Panc1 (cell line): ENCODE results near the gene SNTB2. TPM values are rescaled to one million over a fixed set of nuclear protein-coding genes. Genes with fewer than 3 reads are reported as not detected.

Experiments
- ATAC-seq: fragments of 200-7000 bp; cut with Tn5 transposase; 2 replicates; pipeline ENCODE4 v1.9.1; 2020; ENCODE audit warnings: mild to moderate bottlenecking, moderate library complexity
- BruUV-seq: library from RNA; stranded (reverse); fragments of 400-500 nt; replicated peaks from 2 replicates; lab custom pipeline; 2021; lab: Mats Ljungman, UMichigan
- CTCF ChIA-PET: fragments of 300-600 bp; sonication (Branson Sonifier 250); formaldehyde crosslinking; loops from one replicate; lab custom pipeline; 2022; ENCODE audit warnings: antibody characterized with exemption; lab: Charles Lee
- POLR2A ChIA-PET: fragments of 300-600 bp; sonication (Branson Sonifier 250); formaldehyde crosslinking; loops from one replicate; lab custom pipeline; 2022; ENCODE audit warnings: antibody characterized with exemption; lab: Charles Lee
- DNase-seq: peaks from one replicate; pipeline ENCODE4 v3.0.0-alpha.2; 2010; ENCODE audit warnings: low read depth, low spot score
- H3K27ac ChIP-seq: 2 replicates; pipeline ENCODE4 v1.5.1; 2011; ENCODE audit warnings: mild to moderate bottlenecking, low read length, inconsistent platforms
- H3K27me3 ChIP-seq: fragments of 200-500 bp; sonication (Bioruptor generic); 2 replicates; pipeline ENCODE4 v1.6.0; 2014; ENCODE audit warnings: low read length, inconsistent platforms; ENCODE audit not compliant: control insufficient read depth, insufficient read depth
- H3K36me3 ChIP-seq: fragments of 200-500 bp; sonication (Bioruptor generic); 2 replicates; pipeline ENCODE4 v1.5.1; 2014; ENCODE audit warnings: inconsistent platforms, mild to moderate bottlenecking, low read length, moderate library complexity; ENCODE audit not compliant: control insufficient read depth, insufficient read depth
- H3K4me1 ChIP-seq: 2 replicates; pipeline ENCODE4 v1.5.1; 2011; ENCODE audit warnings: inconsistent platforms, mild to moderate bottlenecking, low read length, moderate library complexity; ENCODE audit not compliant: control insufficient read depth, insufficient read depth
- H3K4me3 ChIP-seq, 2 experiments: 2 replicates each; pipeline ENCODE4 v1.5.1; 2011 to 2012; ENCODE audit warnings: low read depth in 2 of 2, low read length in 2 of 2, mild to moderate bottlenecking in 2 of 2, inconsistent platforms in 1 of 2, moderate library complexity in 1 of 2
- H3K9me3 ChIP-seq: fragments of 200-500 bp; sonication (Bioruptor generic); 2 replicates; pipeline ENCODE4 v1.5.1; 2014; ENCODE audit warnings: low read depth, mild to moderate bottlenecking, inconsistent platforms, low read length, moderate library complexity; ENCODE audit not compliant: control insufficient read depth, insufficient read depth
- CTCF ChIP-seq: fragments of 450-650 bp; IDR thresholded peaks from 2 replicates; pipeline ENCODE4 v1.5.1; 2017; ENCODE audit warnings: mild to moderate bottlenecking
- POLR2AphosphoS5 ChIP-seq: IDR thresholded peaks from 2 replicates; pipeline ENCODE4 v1.6.1; 2012; ENCODE audit warnings: mild to moderate bottlenecking, low read depth, low read length, moderate library complexity
- REST ChIP-seq, 2 experiments: IDR thresholded peaks; 2 replicates each; pipeline ENCODE4 v1.6.1; 2011 to 2012; ENCODE audit warnings: low read depth in 2 of 2, control low read depth in 1 of 2, low read length in 1 of 2, mild to moderate bottlenecking in 1 of 2, moderate library complexity in 1 of 2; ENCODE audit not compliant: insufficient read depth in 1 of 2
- SIN3A ChIP-seq: IDR thresholded peaks from 2 replicates; pipeline ENCODE4 v1.6.1; 2012; ENCODE audit warnings: low read depth, mild to moderate bottlenecking, low read length, moderate library complexity, borderline replicate concordance; ENCODE audit not compliant: insufficient read depth
- TCF7L2 ChIP-seq: IDR thresholded peaks from 2 replicates; pipeline ENCODE4 v1.6.1; 2011; ENCODE audit warnings: mild to moderate bottlenecking, low read depth, low read length, inconsistent platforms
- in situ Hi-C: cut with HindIII; loops from 2 replicates; pipeline ENCODE4 v1.10.0; 2016; ENCODE audit warnings: low sequenced_read_pairs, low pct_unique_long_range_greater_than_20kb
- intact Hi-C: fragments of 100-400 bp; cut with micrococcal nuclease; formaldehyde crosslinking; loops from one replicate; pipeline ENCODE4 v1.10.0; 2022; ENCODE audit not compliant: unreplicated experiment
- total RNA-seq: library from RNA; stranded (reverse); gene quantifications from one replicate; pipeline ENCODE4 v1.2.1, GENCODE V29; 2021; ENCODE audit not compliant: unreplicated experiment

Gene SNTB2
- total RNA-seq, 1 experiment from 2014 or later: 40.8 TPM

GRCh38 chr16:69141014-69141413 lies 46.0 kb upstream of the SNTB2 start:
- ATAC-seq: no peak
- no TSS peak for BruUV-seq
- CTCF ChIA-PET: no interaction called here
- in situ Hi-C loops (no loop called here), intact Hi-C loops (no loop called here)
- H3K27me3 ChIP-seq: no peaks in the 10 kb centered on the region
- POLR2A ChIA-PET: no interaction called here
- H3K9me3 ChIP-seq: no peaks in the 10 kb centered on the region
- DNase-seq: no peak
- no peak overlapping the region for H3K4me3 ChIP-seq
- H3K4me1 ChIP-seq: no peaks in the 10 kb centered on the region
- TF ChIP-seq POLR2AphosphoS5: no peak
- TF ChIP-seq CTCF: no peak
- no peak for TF ChIP-seq SIN3A
- TF ChIP-seq REST (IDR thresholded peaks at IDR 0.05; ENCODE audit: insufficient read depth in 1 of 2, low read depth in 2 of 2, low read length in 1 of 2): no peak
- no peak for TF ChIP-seq TCF7L2
- no peak overlapping the region for H3K27ac ChIP-seq
- H3K36me3 ChIP-seq: peaks cover 13% of the 10 kb centered on the region

GRCh38 chr16:69141936-69142335 lies 45.0 kb upstream of the SNTB2 start:
- H3K4me1 ChIP-seq: no peaks in the 10 kb centered on the region
- H3K27me3 ChIP-seq: no peaks in the 10 kb centered on the region
- H3K4me3 ChIP-seq: no peak overlapping the region
- in situ Hi-C loops: no loop called here
- H3K27ac ChIP-seq: no peak overlapping the region
- POLR2A ChIA-PET: no interaction called here
- no peak for DNase-seq
- CTCF ChIA-PET: no interaction called here
- H3K9me3 ChIP-seq: no peaks in the 10 kb centered on the region
- BruUV-seq: no TSS peak
- no peak for ATAC-seq
- TF ChIP-seq TCF7L2: no peak
- no peak for TF ChIP-seq REST (IDR thresholded peaks at IDR 0.05; ENCODE audit: insufficient read depth in 1 of 2, low read depth in 2 of 2, low read length in 1 of 2)
- no peak for TF ChIP-seq CTCF
- TF ChIP-seq POLR2AphosphoS5: no peak
- no peak for TF ChIP-seq SIN3A
- intact Hi-C loops: no loop called here
- peaks cover 13% of the 10 kb centered on the region for H3K36me3 ChIP-seq
